CD4-positive, alpha-beta T cell treated with Interleukin-15 for 1 hour (primary cell): ENCODE data around the gene CPE.
"Not testable (repeated sequence)": the region's sequence is repeated elsewhere in the genome, so short reads cannot be mapped to it uniquely, and the experiment has no call there.

Source experiments
- DNase-seq: peaks from one replicate; pipeline ENCODE4 v3.0.0-alpha.2; 2020

Gene CPE

DNA sequence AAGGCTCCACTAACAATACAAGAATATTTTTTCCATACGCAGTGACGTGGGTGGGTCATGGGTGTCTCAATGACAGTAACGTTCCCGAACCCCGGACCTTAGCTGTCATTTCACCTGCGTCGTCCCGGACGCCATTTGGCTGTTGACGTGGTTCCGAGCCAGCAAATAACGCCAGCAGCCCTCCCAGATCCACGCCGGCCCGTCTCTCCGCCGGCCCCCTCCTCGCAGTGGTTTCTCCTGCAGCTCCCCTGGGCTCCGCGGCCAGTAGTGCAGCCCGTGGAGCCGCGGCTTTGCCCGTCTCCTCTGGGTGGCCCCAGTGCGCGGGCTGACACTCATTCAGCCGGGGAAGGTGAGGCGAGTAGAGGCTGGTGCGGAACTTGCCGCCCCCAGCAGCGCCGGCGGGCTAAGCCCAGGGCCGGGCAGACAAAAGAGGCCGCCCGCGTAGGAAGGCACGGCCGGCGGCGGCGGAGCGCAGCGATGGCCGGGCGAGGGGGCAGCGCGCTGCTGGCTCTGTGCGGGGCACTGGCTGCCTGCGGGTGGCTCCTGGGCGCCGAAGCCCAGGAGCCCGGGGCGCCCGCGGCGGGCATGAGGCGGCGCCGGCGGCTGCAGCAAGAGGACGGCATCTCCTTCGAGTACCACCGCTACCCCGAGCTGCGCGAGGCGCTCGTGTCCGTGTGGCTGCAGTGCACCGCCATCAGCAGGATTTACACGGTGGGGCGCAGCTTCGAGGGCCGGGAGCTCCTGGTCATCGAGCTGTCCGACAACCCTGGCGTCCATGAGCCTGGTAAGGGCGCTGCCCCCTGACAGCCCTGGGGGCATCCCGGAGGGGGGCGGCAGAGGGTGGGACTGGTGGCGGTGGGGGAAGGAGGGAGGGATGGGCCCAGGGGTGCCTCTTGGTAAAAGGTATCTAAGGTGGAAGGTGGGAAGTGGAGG, at the start of gene CPE:
Gene CPE, plus strand, starts transcription at position 264 of the 933 bp plus-strand sequence. Its CDS starts 214 bp downstream, at position 478.
- DNase-seq = peak; percentile 45

DNA sequence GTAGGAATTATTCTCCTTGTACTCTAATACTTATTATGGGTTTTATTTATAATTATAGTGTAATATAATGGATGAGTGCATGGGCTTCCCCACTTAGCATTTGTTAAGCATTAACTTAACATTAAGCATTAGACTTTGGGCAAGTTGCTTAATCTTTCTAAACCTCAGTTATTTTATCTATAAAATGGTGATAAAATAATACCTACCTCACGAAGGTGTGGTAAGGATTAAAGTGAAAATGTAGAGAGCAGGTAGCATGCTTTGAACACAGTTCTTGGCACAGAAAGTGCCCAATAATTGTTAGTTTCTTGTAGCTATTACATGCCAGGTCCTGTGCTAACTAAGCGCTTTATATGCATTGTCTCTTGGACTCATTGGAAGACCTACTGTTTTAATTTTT, 48.7 kb upstream of the CPE start:
- no peak for DNase-seq

DNA sequence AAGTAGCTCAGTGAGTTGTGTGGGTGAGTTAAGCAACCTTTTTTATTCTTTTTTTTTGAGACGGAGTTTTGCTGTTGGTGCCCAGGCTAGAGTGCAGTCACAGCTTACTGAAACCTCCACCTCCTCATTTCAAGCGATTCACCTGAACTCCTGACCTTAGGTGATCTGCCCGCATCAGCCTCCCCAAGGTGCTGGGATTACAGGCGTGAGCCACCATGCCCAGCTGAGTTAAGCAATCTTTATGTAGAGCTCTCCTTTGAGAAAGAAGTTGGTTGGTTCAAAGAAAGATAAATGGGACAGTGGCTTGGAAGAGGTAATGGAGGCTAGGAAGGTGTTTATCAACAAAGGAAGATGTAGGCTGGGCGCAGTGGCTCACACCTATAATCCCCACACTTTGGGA, 48.1 kb upstream of the CPE start:
- DNase-seq = no peak

DNA sequence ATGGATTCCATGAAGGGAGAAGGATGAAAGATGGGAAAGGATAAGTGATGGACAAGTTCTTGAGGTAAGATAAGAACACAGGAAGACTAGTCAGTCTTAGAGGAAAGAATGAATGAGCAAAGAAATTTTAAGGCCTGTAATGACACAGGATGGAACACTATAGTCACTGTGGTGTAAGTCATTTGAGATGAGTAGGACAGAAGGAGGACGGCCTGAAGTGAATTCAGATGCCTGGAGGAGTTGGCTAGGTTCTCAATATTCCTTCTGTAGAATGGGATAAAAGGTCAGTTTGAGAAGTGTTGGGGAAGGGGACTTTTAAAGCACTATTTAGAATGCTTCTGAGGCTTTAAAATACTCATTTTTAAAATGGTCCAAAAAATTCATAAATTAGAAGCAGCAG, 47.4 kb upstream of the CPE start:
- DNase-seq = no peak

DNA sequence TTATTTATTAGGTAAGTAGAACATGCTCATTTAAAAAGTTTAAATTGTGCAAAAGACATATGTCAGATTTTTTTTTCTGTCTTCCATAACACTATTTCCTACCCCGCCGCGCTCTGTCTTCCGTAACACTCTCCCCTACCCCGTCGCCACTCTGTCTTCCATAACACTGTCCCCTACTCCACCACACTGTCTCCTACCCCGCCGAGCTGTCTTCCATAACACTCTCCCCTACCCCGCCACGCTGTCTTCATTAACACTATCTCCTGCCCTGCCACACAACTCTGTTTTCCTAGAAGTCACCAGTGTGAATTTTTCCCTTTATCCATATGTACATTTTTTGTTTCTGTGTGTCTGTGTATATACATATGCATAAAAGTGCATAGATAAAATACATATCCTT, 47.0 kb upstream of the CPE start:
- DNase-seq = no peak

DNA sequence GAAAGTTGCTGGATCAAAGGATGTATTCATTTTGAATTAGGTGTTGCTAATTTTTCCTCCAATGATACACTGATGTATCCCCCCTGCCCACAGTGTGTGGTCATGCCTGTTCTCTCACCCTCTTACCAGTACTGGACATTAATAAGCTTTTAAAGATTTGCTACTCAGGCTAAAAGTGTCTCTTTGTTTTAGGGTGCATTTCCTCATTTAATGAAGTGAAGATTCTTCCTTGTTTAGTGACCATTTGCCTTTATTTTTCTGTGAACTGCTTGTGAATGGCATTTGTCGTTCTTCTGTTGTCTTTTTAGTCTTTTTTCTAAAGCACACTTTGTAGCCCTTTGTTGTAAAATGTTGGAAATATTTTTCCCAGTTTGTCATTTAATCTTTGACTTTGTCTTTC, 46.3 kb upstream of the CPE start:
- no peak for DNase-seq

DNA sequence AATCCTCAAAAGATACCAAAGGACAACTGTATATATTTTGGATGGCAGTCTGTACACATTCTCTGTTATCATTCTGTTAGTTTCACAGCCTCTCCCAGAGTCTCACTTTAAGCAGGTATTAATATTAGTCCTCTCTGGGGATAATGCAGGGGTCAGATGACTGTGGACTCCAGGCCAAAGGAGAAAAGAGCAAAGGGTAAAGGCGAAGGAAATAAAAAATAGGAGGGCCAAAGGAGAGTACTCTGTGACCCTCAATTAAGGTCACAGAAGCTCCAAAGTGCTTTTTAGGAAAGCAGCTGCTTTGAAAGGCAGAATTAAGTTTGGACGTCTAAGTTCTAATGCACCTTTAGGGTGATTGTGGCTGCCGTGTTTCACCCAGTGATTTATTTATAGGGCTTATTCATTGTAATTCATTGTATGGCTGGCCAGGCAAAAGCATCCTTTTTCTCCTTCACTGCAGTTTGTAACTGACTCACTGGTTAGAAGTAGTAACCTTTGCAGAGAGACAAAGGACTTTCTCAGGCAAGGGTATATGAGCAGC, 43.6 kb upstream of the CPE start:
- no peak for DNase-seq

DNA sequence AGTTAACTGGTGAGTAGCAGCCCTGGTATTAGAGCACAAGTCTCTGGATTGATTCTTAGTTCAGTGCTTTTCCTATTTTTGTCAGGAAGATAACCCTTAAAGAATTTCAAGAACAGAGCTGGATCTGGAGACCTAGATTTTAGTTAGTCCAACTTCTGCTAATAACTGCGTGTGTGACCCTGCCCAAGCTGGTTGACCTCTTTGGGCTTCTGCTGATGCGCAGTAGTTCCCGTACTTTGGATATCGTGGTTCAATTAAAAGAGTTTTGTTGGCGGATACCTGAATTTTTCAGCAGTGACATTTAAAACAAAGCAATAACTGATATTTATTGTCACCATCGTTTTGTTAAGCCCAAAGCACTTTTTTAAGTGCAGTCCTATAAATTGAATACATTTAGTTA, 42.1 kb upstream of the CPE start:
- no peak for DNase-seq

DNA sequence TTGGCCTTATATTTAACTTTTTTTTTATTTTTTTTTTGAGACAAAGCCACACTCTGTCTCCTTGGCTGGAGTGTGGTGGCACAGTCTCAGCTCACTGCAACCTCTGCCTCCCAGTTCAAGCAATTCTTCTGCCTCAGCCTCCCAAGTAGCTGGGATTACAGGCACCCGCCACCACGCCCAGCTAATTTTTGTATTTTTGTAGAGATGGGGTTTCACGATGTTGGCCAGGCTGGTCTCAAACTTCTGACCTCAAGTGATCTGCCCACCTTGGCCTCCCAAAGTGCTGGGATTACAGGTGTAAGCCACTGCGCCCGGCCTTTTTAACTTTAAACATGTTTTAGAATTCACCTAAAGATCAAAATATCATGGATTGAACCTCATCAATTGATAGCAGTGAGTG, 36.5 kb upstream of the CPE start:
- DNase-seq = not testable (repeated sequence)

DNA sequence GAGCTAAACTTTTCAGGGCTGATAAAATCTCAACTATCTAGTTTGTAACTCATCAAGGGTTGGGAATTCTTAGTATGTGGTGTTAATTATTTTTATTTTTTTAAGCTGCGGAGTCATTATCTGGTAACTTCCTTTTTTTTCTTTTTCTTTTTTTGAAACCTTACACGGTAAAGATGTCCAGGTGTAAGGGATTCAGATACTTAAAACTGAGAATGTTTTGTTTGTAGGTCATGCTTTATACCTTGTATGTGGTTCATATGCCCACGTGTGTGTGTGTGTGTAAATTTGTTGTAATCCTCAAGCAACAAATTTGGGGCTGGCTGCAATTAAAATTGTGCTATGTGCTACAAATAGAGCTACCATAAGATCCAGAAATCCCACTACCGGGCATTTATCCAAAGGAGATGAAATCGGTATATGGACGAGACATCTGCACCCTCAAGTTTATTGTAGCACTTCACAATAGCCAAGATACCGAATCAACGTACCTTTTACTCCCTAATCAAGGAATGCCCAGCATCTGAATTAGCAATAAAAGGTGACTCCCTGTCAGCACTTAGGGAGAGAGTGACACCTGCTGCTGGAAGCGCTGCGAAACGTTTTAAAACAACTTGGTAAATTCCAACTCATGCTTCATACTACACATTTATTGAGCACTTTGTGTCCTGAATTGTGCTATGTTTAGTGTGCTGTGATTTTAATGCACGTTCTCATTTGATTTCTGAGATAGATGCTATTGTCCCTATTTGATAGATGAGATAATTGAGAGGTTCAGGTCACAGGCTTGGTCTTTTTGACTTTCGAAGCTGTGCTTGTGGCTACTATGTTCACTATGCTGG, 35.2 kb upstream of the CPE start:
- no peak for DNase-seq

DNA sequence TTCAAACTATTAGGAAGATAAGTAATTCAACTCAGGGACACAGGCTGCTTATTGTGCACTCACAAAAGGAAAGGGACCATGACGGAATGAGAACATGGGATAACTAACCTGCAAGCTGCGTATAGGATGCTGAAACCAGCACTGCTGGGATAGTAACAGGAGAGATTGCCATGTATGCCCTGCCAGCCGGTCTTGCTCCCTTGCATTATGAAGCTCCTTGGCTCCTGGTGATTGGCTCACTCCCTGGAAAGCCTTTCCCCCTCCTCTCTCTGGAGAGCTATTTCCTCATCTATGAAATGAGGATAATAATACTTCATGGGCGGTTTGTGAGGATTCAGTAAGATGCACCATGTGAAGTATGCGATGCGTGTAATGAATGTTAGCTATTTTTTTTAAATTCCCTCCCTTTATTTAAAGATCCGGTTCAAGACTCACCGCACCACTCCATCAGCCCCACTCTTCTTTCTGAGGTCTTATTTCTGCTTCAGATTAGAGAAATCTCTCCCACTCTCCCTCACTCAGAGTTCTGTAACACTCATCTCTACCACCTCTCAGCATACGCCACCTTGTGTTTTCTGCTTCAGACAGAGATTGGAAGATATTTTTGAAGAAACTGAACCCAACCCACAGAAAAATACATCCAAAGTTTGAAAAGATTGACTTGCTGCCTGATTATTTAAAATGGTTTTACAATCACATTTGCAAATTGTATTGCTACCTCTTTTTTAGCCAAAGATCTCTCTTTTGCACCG, 33.0 kb upstream of the CPE start:
- no peak for DNase-seq

DNA sequence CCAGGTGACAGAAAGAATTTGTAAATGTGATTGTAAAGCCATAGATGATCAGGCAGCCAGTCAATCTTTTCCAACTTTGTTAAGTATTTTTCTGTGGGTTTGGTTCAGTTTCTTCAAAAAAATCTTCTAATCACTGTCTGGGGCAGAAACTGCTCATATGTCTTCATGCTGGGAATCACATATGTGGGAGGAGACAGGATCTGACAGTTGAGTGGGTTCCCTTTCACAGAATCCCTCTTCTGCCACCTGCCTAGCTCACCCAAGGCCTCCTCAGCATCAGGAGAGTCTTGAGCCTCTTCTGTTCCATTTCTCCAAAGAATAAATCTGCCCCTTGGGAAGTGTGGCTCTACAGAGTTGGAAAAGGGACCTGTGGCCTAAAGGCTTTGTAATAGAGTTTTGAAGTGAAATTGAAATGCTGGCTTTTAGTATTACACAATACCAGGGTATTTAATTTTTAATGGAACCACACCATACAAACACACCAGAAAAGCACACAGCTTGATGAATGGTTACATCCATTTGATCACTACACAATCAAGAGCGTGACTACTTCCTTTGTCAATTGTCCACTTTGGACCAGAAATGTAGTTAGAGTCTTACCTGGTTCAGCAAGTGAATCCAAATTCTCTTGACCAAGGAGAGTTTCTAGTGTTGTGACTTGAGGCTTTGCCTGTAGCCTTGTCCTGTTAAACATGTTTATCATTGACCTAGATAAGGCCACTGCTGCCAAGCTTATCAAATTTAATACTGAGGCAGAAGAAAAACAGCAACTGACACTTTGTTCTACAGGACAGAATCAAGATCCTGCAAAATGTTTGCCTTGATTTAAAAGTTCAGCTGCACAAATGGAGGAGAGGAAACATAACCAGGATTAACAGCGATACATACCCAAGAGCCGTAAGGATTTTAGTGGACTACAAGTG, 30.9 kb upstream of the CPE start:
- DNase-seq = no peak

DNA sequence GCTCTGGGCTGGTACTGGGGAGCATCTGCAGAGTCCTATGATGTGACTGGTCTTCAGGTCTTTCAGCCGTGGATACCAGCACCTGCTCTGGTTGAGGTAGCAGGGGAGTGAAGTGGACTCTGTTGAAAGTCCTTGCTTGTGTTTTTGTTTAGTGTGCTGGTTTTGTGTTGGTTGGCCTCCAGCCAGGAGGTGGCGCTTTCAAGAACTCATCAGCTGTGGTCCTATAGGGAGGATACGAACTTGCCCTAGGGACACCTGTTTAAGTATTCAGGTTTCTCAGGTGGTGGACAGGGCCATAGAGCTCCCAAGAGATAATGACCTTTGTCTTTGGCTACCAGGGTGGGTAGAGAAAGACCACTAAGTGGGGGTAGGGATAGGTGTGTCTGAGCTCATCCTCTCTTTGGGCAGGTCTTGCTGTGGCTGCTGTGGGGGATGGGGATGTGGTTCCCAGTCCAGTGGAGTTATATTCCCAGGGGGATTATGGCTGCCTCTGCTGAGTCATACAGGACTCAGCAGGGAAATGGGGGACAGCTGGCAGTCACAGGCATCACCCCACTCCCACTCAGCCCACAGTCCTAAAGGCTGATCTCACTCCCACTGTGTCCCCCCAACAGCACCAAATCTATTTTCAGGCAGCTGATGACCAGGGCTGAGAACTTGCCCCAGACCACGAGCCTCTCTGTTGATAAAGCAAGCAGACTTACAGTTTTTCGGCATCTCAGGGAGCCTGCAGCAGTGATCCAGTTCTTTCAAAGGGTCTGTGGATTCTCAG, 27.3 kb upstream of the CPE start:
- DNase-seq = no peak

DNA sequence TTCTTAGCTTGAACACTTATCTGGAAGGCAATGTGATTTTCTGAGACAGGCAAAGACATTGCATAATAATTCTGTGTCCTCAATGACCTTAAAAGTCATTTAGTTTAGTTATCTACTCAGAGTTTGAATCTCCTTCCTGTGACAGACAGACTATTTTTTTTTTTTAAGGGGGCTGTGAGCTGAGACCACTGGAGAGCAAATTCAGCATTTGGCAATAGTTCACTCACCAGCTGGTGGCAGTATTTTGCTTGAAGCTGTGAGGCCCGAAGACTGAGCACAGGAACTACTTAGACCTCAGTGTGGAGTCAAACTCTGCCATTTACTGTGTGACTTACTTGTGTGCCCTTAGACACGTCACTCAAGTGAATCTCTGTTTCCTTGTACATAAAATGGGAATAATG, 22.9 kb upstream of the CPE start:
- DNase-seq = no peak

DNA sequence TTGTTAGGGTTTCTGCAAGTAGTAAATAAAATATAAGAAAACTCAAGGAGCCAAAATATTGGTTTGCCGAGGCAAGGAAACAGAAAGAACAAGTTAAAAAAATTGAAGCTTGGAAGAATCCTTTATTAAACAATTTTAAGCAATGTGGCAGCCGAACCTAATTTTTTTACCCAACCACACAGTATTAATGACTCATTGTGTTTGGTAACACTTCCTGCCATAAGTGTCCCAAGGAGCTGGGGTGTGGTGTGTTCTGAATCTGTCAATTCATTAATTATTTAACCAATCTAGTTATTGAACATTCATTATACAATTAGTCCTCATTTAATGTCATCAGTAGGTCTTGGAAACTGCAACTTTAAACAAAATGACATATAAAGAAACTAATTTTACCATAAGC, 19.3 kb upstream of the CPE start:
- no peak for DNase-seq

DNA sequence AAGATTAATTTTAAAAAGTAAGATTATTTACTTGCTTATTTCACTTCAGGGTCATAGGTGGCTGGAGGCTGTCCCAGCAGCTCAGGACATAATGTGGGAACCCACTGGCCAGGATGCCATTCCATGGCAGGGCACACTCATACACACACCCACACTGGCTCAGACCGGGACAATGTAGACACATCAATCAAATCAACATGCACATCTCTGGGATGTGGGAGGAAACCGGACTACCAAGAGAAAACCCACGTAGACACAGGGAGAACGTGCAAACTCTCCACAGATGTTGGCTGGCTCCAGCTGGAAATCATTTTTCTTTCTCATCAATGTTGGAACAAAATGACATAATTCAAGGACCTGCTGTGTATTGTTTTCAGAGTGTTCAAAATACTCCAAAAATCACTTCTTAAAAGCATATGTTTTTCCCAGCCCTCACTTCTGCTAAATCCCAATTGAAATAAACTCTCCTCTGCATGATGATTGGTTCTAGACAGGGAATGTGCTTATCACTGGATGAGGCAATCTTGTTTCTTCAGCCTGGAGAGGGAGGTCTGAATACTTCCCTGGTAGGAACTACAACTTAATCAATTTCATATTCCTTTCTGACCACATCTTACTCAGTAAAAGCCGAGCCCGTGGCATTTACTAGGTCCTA, 18.6 kb upstream of the CPE start:
- DNase-seq = no peak

DNA sequence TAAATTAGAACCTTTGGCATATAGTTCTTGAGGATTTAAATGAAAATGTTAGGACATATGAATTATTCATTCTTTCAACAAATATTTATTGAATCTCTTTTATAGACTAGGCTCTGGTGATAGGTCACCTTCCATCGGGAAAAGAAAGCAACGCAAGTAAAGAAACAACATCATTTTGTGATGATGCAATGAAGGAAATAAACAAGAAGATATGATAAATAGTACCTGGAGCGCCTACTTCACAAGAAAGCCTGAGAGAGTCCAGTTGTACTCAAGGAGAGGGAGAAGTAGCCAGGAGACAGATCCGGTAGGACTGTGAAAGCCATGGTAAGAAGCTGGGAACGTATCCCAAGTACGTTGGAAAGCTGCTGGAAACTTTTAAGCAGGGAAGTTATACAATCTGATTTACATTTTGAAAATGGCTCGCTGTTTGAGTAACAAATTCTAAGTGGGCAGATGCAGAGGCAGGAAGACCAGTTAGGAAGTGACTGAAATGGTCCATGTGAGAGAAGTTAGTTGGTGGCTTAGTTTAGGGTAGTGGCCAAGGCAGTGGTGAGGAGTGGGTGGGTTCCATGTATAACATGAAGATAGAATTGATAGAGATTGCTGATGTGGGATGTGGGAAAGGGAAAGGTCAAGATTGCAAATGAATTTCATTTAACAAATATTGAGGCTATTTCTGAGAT, 17.7 kb upstream of the CPE start:
- DNase-seq = no peak

DNA sequence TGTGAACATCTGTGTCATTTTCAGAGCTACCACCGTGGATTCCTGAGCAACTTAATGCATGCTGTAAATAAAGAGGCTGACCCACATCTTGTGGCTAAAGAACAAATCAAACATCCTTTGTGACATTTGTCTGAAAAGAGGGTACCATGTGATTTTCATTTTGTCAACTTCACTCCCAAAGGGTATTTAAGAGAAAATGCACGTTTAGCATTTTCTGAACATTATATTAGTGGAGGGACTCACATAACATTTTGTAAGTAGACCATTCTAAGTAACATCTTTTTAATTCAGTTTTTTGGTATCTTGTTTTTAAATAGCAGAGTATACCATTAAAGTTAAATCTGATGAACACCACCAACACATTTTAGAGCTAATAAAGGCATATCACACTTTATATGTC, 17.0 kb upstream of the CPE start:
- no peak for DNase-seq

DNA sequence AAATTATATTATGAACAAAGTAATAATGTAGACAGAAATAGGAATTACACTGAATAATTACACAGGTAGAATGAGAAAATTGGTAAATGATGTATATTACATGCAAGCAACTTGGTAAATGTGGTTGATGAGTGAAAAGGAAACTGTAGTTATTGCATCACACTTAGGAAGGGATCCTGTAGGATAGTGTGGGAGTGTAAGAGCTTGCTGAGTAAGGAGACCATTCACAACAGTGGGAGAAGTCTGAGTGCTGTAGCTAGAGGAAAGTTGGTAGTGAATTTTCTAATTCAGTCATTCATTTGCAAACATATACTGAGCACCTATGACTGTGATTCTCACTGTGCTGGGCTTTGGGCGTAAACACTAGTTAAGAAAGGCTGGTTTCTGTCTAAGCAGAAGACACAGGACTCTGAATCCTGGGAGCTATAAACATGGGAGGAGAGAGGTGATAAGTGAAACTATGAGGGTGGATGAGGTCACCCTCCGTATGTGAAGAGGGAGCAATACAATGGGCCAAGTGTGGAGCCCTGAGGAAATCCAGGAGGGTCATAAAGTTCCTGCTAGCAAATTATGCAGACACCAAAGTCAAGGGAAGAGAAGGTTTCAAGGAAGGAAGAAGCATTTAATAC, 14.2 kb upstream of the CPE start:
- no peak for DNase-seq
